Measurements from ENCODE around the gene WDR11.
"Not testable (repeated sequence)": the region's sequence is repeated elsewhere in the genome, so short reads cannot be mapped to it uniquely, and the experiment has no call there.

Gene WDR11

GRCh38 chr10:120841522-120842189, 9.5 kb upstream of the WDR11 start:
- no peak for FAIRE-seq

GRCh38 chr10:120854388-120854787, 3.2 kb downstream of the WDR11 start:
- FAIRE-seq: no peak

- no peak for FAIRE-seq
These were observed 10.2 kb downstream of the WDR11 start for GRCh38 chr10:120861178-120861855.

- FAIRE-seq: peak; percentile 44
These were observed 22.6 kb downstream of the WDR11 start for GRCh38 chr10:120873741-120874140.

GRCh38 chr10:120883071-120883470, 31.9 kb downstream of the WDR11 start:
- no peak for FAIRE-seq

- FAIRE-seq: no peak
These were observed 36.3 kb downstream of the WDR11 start for GRCh38 chr10:120887482-120887881.

- no peak for FAIRE-seq
These were observed 40.2 kb downstream of the WDR11 start for GRCh38 chr10:120891365-120891764.

- no peak for FAIRE-seq
These were observed 43.4 kb downstream of the WDR11 start for GRCh38 chr10:120894556-120894955.

- no peak for FAIRE-seq
These were observed 46.2 kb downstream of the WDR11 start for GRCh38 chr10:120897343-120897742.

GRCh38 chr10:120905268-120905667, 54.1 kb downstream of the WDR11 start:
- FAIRE-seq: no peak

GRCh38 chr10:120917521-120918250, 66.5 kb downstream of the WDR11 start:
- no peak for FAIRE-seq

GRCh38 chr10:120923886-120924285, 72.7 kb downstream of the WDR11 start:
- not testable (repeated sequence) for FAIRE-seq

- no peak for FAIRE-seq
These were observed 75.4 kb downstream of the WDR11 start for GRCh38 chr10:120926611-120927010.

GRCh38 chr10:120927352-120927751, 76.2 kb downstream of the WDR11 start:
- FAIRE-seq: no peak

GRCh38 chr10:120929166-120929565, 78.0 kb downstream of the WDR11 start:
- no peak for FAIRE-seq

- no peak for FAIRE-seq
These were observed 80.3 kb downstream of the WDR11 start for GRCh38 chr10:120931423-120931822.

GRCh38 chr10:120931999-120932398, 80.8 kb downstream of the WDR11 start:
- FAIRE-seq: no peak

GRCh38 chr10:120938822-120939221, 87.7 kb downstream of the WDR11 start:
- FAIRE-seq: no peak

GRCh38 chr10:120940299-120940900, 89.2 kb downstream of the WDR11 start:
- FAIRE-seq: no peak

GRCh38 chr10:120941501-120941900, 90.3 kb downstream of the WDR11 start:
- FAIRE-seq: no peak

- peak; percentile 79 for FAIRE-seq
These were observed 91.7 kb downstream of the WDR11 start for GRCh38 chr10:120942806-120943413.

- FAIRE-seq: no peak
These were observed 92.4 kb downstream of the WDR11 start for GRCh38 chr10:120943542-120943941.

GRCh38 chr10:120944586-120945125, 93.5 kb downstream of the WDR11 start:
- FAIRE-seq: no peak

Measured in G401.6 (cell line).